Keratinocyte (primary cell): ENCODE measurements around the gene DSTYK. TPM values are rescaled to one million over a fixed set of nuclear protein-coding genes. Genes with fewer than 3 reads are reported as not detected.

Experiments
- DNase-seq: peaks from one replicate; pipeline ENCODE4 v3.0.0-alpha.2; 2011; ENCODE audit warnings: low read depth, missing footprints, low spot score
- FAIRE-seq: peaks from 2 replicates; lab custom pipeline; 2011; peaks lifted over from hg19 to GRCh38; lab: Jason Lieb, UNC
- H2AFZ ChIP-seq: 2 replicates; pipeline ENCODE4 v1.6.0; 2012; ENCODE audit warnings: low read length, control low read depth, inconsistent platforms; ENCODE audit not compliant: control insufficient read depth
- H3K27ac ChIP-seq: 2 replicates; pipeline ENCODE4 v1.5.1; 2011; ENCODE audit warnings: low read length; ENCODE audit not compliant: control insufficient read depth, insufficient read depth
- H3K27me3 ChIP-seq: 3 replicates; pipeline ENCODE4 v1.6.0; 2011; ENCODE audit warnings: low read length; ENCODE audit not compliant: control insufficient read depth, insufficient read depth; ENCODE audit errors: extremely low read depth
- H3K36me3 ChIP-seq, 2 experiments: 2 replicates in 1 of 2; 3 replicates in 1 of 2; pipeline ENCODE4 v1.5.1; 2011; ENCODE audit warnings: low read length in 2 of 2, mild to moderate bottlenecking in 1 of 2; ENCODE audit not compliant: control insufficient read depth in 2 of 2, insufficient read depth in 2 of 2; ENCODE audit errors: extremely low read depth in 1 of 2
- H3K4me1 ChIP-seq: 3 replicates; pipeline ENCODE4 v1.5.1; 2011; ENCODE audit warnings: low read length; ENCODE audit not compliant: control insufficient read depth, insufficient read depth; ENCODE audit errors: extremely low read depth
- H3K4me2 ChIP-seq: 3 replicates; pipeline ENCODE4 v1.6.0; 2011; ENCODE audit warnings: low read depth, low read length; ENCODE audit not compliant: control insufficient read depth, insufficient read depth; ENCODE audit errors: extremely low read depth
- H3K4me3 ChIP-seq, 3 experiments: fragments of 200-600 bp in 1 of 3; sonication (generic) in 1 of 3; 2 replicates in 2 of 3; 3 replicates in 1 of 3; pipeline ENCODE4 v1.5.1; 2011 to 2016; ENCODE audit warnings: low read length in 3 of 3, mild to moderate bottlenecking in 3 of 3, control low read depth in 2 of 3, inconsistent platforms in 1 of 3, low read depth in 1 of 3, mixed read lengths in 1 of 3, mixed run types in 1 of 3, moderate library complexity in 1 of 3; ENCODE audit not compliant: control insufficient read depth in 2 of 3, insufficient read depth in 2 of 3; ENCODE audit errors: extremely low read depth in 1 of 3
- H3K79me2 ChIP-seq: 2 replicates; pipeline ENCODE4 v1.6.0; 2012; ENCODE audit warnings: low read length; ENCODE audit not compliant: control insufficient read depth, insufficient read depth
- H3K9ac ChIP-seq: 3 replicates; pipeline ENCODE4 v1.6.0; 2011; ENCODE audit warnings: low read length; ENCODE audit not compliant: control insufficient read depth, insufficient read depth; ENCODE audit errors: extremely low read depth
- H3K9me1 ChIP-seq: 3 replicates; pipeline ENCODE4 v1.6.0; 2011; ENCODE audit warnings: low read length; ENCODE audit not compliant: control insufficient read depth, insufficient read depth; ENCODE audit errors: extremely low read depth
- H3K9me3 ChIP-seq: 2 replicates; pipeline ENCODE4 v1.5.1; 2012; ENCODE audit warnings: low read depth, low read length; ENCODE audit not compliant: control insufficient read depth
- H4K20me1 ChIP-seq: 3 replicates; pipeline ENCODE4 v1.6.0; 2011; ENCODE audit warnings: low read length; ENCODE audit not compliant: control insufficient read depth, insufficient read depth; ENCODE audit errors: extremely low read depth
- CTCF ChIP-seq, 3 experiments: IDR thresholded peaks in 1 of 3; conservative IDR thresholded peaks in 1 of 3; optimal IDR thresholded peaks in 1 of 3; 2 replicates in 2 of 3; 3 replicates in 1 of 3; pipeline versions ENCODE3 to v1.5.1; 2011; ENCODE audit warnings: low read length in 3 of 3, mild to moderate bottlenecking in 3 of 3, moderate library complexity in 2 of 3, control low read depth in 1 of 3, inconsistent platforms in 1 of 3; ENCODE audit not compliant: insufficient read depth in 2 of 3; ENCODE audit errors: extremely low read depth in 1 of 3
- EZH2 ChIP-seq: IDR thresholded peaks from one replicate; pipeline ENCODE4 v1.6.1; 2012; ENCODE audit warnings: inconsistent platforms, mild to moderate bottlenecking, low read length, moderate library complexity
- dilution Hi-C: fragments of 300-500 bp; cut with MboI; formaldehyde crosslinking; loops from one replicate; pipeline ENCODE4 v1.7.0; 2020; ENCODE audit warnings: low sequenced_read_pairs; ENCODE audit not compliant: extremely low pct_ligation_motif_present
- polyA plus RNA-seq, 5 experiments: library from polyadenylated mRNA; depleted of rRNA in 3 of 5; stranded (reverse) in 3 of 5; stranded (forward) in 1 of 5; unstranded in 1 of 5; fragments of >200 nt; gene quantifications; 1 replicate in 1 of 5; 2 replicates in 3 of 5; 3 replicates in 1 of 5; pipeline versions ENCODE4 v1.2.1 to v1.2.3, GENCODE V29; 2011 to 2012; ENCODE audit warnings: missing spikeins in 2 of 5, low read depth in 1 of 5, low replicate concordance in 1 of 5

DSTYK gene
- polyA plus RNA-seq, 1 donor (not counting 4 experiments of a cell fraction or from before 2014, with no cell fraction given) = 7.6 TPM

GRCh38 chr1:205192287-205192686 lies 19.2 kb downstream of the DSTYK start:
- H3K27ac ChIP-seq = no peak overlapping the region
- no peaks in the 10 kb centered on the region for H3K27me3 ChIP-seq
- H2AFZ ChIP-seq = no peak overlapping the region
- H3K4me3 ChIP-seq = no peak overlapping the region
- TF ChIP-seq EZH2 = no peak
- TF ChIP-seq CTCF (optimal IDR thresholded peaks at IDR 0.05 in 1 of 3, IDR thresholded peaks at IDR 0.05 in 1 of 3, conservative IDR thresholded peaks at IDR 0.05 in 1 of 3; ENCODE audit: extremely low read depth in 1 of 3, insufficient read depth in 2 of 3, low read length in 3 of 3) = no peak
- H3K4me1 ChIP-seq = no peaks in the 10 kb centered on the region
- H3K9me3 ChIP-seq = no peaks in the 10 kb centered on the region
- H3K36me3 ChIP-seq = peaks cover 0 to 3% of the 10 kb centered on the region in 2 experiments
- dilution Hi-C loops = no loop called here
- no peak overlapping the region for H3K9ac ChIP-seq
- no peak for DNase-seq
- FAIRE-seq = no peak
- no peaks in the 10 kb centered on the region for H3K9me1 ChIP-seq
- H3K79me2 ChIP-seq = peaks cover 9% of the 10 kb centered on the region
- H3K4me2 ChIP-seq = no peak overlapping the region
- peaks cover 2% of the 10 kb centered on the region for H4K20me1 ChIP-seq

- Histone ChIP-seq H3K27ac (no peak overlapping the region), H3K36me3 (peaks cover 4% of the 10 kb centered on the region in 2 experiments), H3K9ac (no peak overlapping the region), H4K20me1 (peaks cover 2% of the 10 kb centered on the region), H3K4me2 (no peak overlapping the region), H2AFZ (no peak overlapping the region), H3K9me1 (no peaks in the 10 kb centered on the region), H3K79me2 (peaks cover 9% of the 10 kb centered on the region), H3K9me3 (no peaks in the 10 kb centered on the region), H3K4me1 (no peaks in the 10 kb centered on the region), H3K27me3 (no peaks in the 10 kb centered on the region), H3K4me3 (no peak overlapping the region)
- dilution Hi-C loops = no loop called here
- TF ChIP-seq EZH2 = no peak
- TF ChIP-seq CTCF (optimal IDR thresholded peaks at IDR 0.05 in 1 of 3, IDR thresholded peaks at IDR 0.05 in 1 of 3, conservative IDR thresholded peaks at IDR 0.05 in 1 of 3; ENCODE audit: extremely low read depth in 1 of 3, insufficient read depth in 2 of 3, low read length in 3 of 3) = no peak
- DNase-seq (no peak), FAIRE-seq (no peak)
Observed at GRCh38 chr1:205191622-205192021, 19.9 kb downstream of the DSTYK start.
